CD4-positive, alpha-beta T cell (primary cell): ENCODE measurements around the gene NTM. TPM values are rescaled to one million over a fixed set of nuclear protein-coding genes. Genes with fewer than 3 reads are reported as not detected.
"Not testable (repeated sequence)": the region's sequence is repeated elsewhere in the genome, so short reads cannot be mapped to it uniquely, and the experiment has no call there.

Source experiments
- ATAC-seq: fragments of 200-7000 bp; cut with Tn5 transposase; one replicate; pipeline ENCODE4 v1.10.0; 2022; ENCODE audit warnings: mild to moderate bottlenecking; ENCODE audit not compliant: poor library complexity
- CTCF ChIA-PET: fragments of 350-600 bp; sonication (Branson Sonifier 250); formaldehyde crosslinking; loops from one replicate; lab custom pipeline; 2021; ENCODE audit warnings: antibody characterized with exemption, inconsistent platforms; lab: Charles Lee
- POLR2A ChIA-PET: fragments of 350-600 bp; sonication (Branson Sonifier 250); formaldehyde crosslinking; loops from one replicate; lab custom pipeline; 2021; ENCODE audit warnings: antibody characterized with exemption, inconsistent platforms; lab: Charles Lee
- DNase-seq, 14 experiments: peaks; one replicate each; pipeline ENCODE4 v3.0.0-alpha.2; 2013 to 2020; ENCODE audit warnings: mixed read lengths in 2 of 14
- H3K27ac ChIP-seq, 2 donors: one replicate each; pipeline versions ENCODE4 v1.5.1 to v1.7.0; 2013; ENCODE audit warnings: low read length in 2 of 2, low read depth in 1 of 2, mild to moderate bottlenecking in 1 of 2
- H3K27me3 ChIP-seq, 2 experiments: 1 replicate in 1 of 2; 2 replicates in 1 of 2; pipeline versions ENCODE4 v1.6.1 to v1.7.0; 2013; ENCODE audit warnings: low read length in 2 of 2, control low read depth in 1 of 2, mild to moderate bottlenecking in 1 of 2, moderate library complexity in 1 of 2; ENCODE audit not compliant: insufficient read depth in 2 of 2, control insufficient read depth in 1 of 2
- H3K36me3 ChIP-seq: one replicate; pipeline ENCODE4 v1.6.1; 2013; ENCODE audit warnings: low read length, control low read depth; ENCODE audit not compliant: insufficient read depth
- H3K4me1 ChIP-seq: one replicate; pipeline ENCODE4 v1.6.1; 2013; ENCODE audit warnings: low read length, control low read depth; ENCODE audit not compliant: insufficient read depth
- H3K4me3 ChIP-seq: one replicate; pipeline ENCODE4 v1.5.1; 2013; ENCODE audit warnings: mild to moderate bottlenecking, low read length, moderate library complexity
- H3K9me3 ChIP-seq, 2 experiments: 1 replicate in 1 of 2; 2 replicates in 1 of 2; pipeline versions ENCODE4 v1.6.1 to v1.7.0; 2013; ENCODE audit warnings: low read length in 2 of 2, mild to moderate bottlenecking in 2 of 2, control low read depth in 1 of 2, moderate library complexity in 1 of 2; ENCODE audit not compliant: control insufficient read depth in 1 of 2, insufficient read depth in 1 of 2
- H3K27ac Mint-ChIP-seq: one replicate; pipeline ENCODE4 v1.8.0; 2020; ENCODE audit warnings: mixed read lengths
- H3K27me3 Mint-ChIP-seq: one replicate; pipeline ENCODE4 v1.8.0; 2021; ENCODE audit warnings: mixed read lengths
- H3K36me3 Mint-ChIP-seq: one replicate; pipeline ENCODE4 v1.8.0; 2021; ENCODE audit warnings: low read depth, mixed read lengths
- H3K4me1 Mint-ChIP-seq: one replicate; pipeline ENCODE4 v1.8.0; 2021; ENCODE audit warnings: low read depth, mixed read lengths
- H3K4me3 Mint-ChIP-seq: one replicate; pipeline ENCODE4 v1.8.0; 2020; ENCODE audit warnings: mild to moderate bottlenecking, mixed read lengths
- H3K9me3 Mint-ChIP-seq: one replicate; pipeline ENCODE4 v1.8.0; 2020; ENCODE audit warnings: mixed read lengths
- intact Hi-C, 2 experiments: fragments of 100-400 bp; cut with DNase I in 1 of 2; cut with micrococcal nuclease in 1 of 2; formaldehyde crosslinking; loops; one replicate each; pipeline versions ENCODE4 v1.15.1 to v1.9.0; 2023 to 2025; cut with DNase I, micrococcal nuclease
- total RNA-seq, 174 experiments: library from RNA in 2 of 174; stranded (reverse) in 2 of 174; gene quantifications; one replicate each; pipeline ENCODE4 v1.2.3 and lab custom pipeline; 2021 to 2026
- TF ChIP-seq, protein P1 (sequence below): fragments of 200-600 bp; IDR thresholded peaks from one replicate; pipeline ENCODE4 v1.8.0; 2022; ENCODE audit warnings: antibody characterized with exemption, mild to moderate bottlenecking

NTM gene
- total RNA-seq, 2 experiments from 2014 or later = not detected

DNA sequence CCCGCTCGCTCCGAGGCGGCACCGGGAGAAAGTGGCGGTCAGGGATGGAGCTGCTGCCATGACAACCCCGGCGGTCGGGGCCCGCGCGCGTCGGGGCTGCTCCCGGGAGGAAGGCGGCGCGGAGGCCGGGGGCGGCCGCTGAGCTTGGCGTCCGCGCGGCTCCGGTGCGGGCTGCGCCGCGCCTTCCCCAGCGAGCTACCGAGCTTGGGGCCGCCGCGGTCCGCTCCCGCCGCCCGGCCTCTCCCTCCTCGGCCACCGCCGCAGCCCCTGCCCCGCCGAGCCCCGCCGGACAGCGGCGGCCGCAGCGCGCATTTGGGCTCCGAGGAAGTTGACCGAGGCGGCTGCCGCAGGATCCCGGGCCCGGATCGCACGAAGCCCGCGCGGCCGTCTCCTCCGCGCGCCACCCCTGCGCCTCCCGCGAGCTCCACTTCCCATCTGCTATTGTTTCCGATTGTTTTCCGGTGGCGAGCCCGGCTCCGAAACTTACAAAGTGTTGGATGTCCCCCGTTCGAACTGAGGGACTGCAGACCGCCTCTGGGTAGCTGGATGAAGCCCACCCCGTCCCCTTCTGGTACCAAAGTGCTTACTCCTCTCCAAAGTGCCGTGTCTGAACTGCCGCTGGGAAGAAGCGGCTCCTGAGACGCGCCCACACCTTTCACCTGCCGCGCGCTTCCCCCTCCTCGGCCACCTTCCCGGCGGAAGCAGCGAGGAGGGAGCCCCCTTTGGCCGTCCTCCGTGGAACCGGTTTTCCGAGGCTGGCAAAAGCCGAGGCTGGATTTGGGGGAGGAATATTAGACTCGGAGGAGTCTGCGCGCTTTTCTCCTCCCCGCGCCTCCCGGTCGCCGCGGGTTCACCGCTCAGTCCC lies 540.3 kb downstream of the NTM start:
- no peaks in the 10 kb centered on the region for H3K36me3 ChIP-seq
- H3K27ac ChIP-seq = no peak overlapping the region
- ATAC-seq (no peak), DNase-seq (no peak)
- TF ChIP-seq, protein P1, sequence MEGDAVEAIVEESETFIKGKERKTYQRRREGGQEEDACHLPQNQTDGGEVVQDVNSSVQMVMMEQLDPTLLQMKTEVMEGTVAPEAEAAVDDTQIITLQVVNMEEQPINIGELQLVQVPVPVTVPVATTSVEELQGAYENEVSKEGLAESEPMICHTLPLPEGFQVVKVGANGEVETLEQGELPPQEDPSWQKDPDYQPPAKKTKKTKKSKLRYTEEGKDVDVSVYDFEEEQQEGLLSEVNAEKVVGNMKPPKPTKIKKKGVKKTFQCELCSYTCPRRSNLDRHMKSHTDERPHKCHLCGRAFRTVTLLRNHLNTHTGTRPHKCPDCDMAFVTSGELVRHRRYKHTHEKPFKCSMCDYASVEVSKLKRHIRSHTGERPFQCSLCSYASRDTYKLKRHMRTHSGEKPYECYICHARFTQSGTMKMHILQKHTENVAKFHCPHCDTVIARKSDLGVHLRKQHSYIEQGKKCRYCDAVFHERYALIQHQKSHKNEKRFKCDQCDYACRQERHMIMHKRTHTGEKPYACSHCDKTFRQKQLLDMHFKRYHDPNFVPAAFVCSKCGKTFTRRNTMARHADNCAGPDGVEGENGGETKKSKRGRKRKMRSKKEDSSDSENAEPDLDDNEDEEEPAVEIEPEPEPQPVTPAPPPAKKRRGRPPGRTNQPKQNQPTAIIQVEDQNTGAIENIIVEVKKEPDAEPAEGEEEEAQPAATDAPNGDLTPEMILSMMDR = no peak
- POLR2A ChIA-PET = no interaction called here
- H3K4me1 Mint-ChIP-seq = no peaks in the 10 kb centered on the region
- H3K9me3 Mint-ChIP-seq = no peaks in the 10 kb centered on the region
- H3K27me3 Mint-ChIP-seq = peaks cover 51% of the 10 kb centered on the region
- peaks cover 0 to 17% of the 10 kb centered on the region in 2 experiments for H3K9me3 ChIP-seq
- H3K36me3 Mint-ChIP-seq = no peaks in the 10 kb centered on the region
- no peaks in the 10 kb centered on the region for H3K4me1 ChIP-seq
- H3K27ac Mint-ChIP-seq = no peak overlapping the region
- peaks cover 12 to 15% of the 10 kb centered on the region in 2 experiments for H3K27me3 ChIP-seq
- intact Hi-C loops = no loop called here
- no peak overlapping the region for H3K4me3 Mint-ChIP-seq
- no peak overlapping the region for H3K4me3 ChIP-seq
- CTCF ChIA-PET = no interaction called here

DNA sequence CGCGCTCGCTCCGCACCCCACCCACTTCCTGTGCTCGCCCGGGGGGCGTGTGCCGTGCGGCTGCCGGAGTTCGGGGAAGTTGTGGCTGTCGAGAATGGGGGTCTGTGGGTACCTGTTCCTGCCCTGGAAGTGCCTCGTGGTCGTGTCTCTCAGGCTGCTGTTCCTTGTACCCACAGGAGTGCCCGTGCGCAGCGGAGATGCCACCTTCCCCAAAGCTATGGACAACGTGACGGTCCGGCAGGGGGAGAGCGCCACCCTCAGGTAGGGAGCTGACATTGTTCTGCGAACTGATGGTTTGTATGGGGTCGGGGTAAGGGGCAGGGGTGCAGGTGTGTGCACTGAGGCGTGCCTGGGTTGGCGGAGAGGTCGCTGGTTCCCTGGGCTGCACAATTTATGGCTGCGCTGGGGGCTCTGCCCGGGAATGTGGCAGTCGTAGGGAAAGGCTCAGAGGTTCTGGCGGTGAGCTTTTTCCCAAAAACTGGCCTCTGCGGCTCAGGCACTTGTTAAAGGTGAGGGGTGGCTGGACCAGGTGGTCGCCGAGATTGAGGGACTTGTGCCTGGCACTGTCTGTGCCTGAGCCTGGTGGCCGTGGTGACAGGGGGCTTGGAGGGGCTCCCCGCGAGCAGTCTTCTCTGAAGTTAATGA lies 541.1 kb downstream of the NTM start:
- peaks cover 12 to 15% of the 10 kb centered on the region in 2 experiments for H3K27me3 ChIP-seq
- H3K9me3 ChIP-seq = peaks cover 0 to 21% of the 10 kb centered on the region in 2 experiments
- POLR2A ChIA-PET, H3K4me3 ChIP-seq, H3K4me1 Mint-ChIP-seq, H3K27ac Mint-ChIP-seq, H3K36me3 ChIP-seq, intact Hi-C loops, H3K4me3 Mint-ChIP-seq, DNase-seq, ATAC-seq, H3K4me1 ChIP-seq, CTCF ChIA-PET, H3K36me3 Mint-ChIP-seq, H3K27ac ChIP-seq, H3K9me3 Mint-ChIP-seq: not testable (repeated sequence)
- H3K27me3 Mint-ChIP-seq = peaks cover 51% of the 10 kb centered on the region

DNA sequence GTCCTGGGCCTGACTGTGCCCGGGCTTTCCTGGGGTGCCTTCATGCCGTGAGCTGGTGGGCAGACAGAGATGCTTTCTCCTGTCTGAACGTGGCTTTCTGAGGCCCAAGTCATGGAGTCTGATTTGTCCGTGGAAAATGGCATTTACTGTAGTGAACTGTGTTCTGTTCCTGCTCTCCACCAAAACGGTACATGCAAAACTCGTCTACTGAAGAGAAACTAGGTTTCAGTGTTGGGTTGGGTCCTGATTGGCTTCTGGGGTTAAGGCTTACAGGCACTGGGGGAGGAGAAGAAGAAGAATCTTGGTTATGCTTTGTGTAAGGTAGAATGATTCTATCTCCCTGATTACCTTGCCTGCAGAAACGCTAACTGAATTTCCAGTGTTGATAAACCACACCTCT lies 541.7 kb downstream of the NTM start:
- ChIA-PET CTCF (no interaction called here), POLR2A (no interaction called here)
- ATAC-seq = no peak
- H3K4me1 Mint-ChIP-seq = no peaks in the 10 kb centered on the region
- no peak overlapping the region for H3K27ac ChIP-seq
- intact Hi-C loops = no loop called here
- H3K4me1 ChIP-seq = no peaks in the 10 kb centered on the region
- peaks cover 0 to 21% of the 10 kb centered on the region in 2 experiments for H3K9me3 ChIP-seq
- H3K36me3 ChIP-seq = no peaks in the 10 kb centered on the region
- no peak overlapping the region for H3K4me3 ChIP-seq
- H3K27me3 Mint-ChIP-seq = peaks cover 51% of the 10 kb centered on the region
- H3K27ac Mint-ChIP-seq = no peak overlapping the region
- DNase-seq = no peak
- TF ChIP-seq, protein P1 = no peak
- H3K27me3 ChIP-seq = peaks cover 12 to 15% of the 10 kb centered on the region in 2 experiments
- H3K4me3 Mint-ChIP-seq = no peak overlapping the region
- no peaks in the 10 kb centered on the region for H3K36me3 Mint-ChIP-seq
- H3K9me3 Mint-ChIP-seq = no peaks in the 10 kb centered on the region
